Caki2 (cell line): ENCODE results near the gene CHML. TPM values are rescaled to one million over a fixed set of nuclear protein-coding genes. Genes with fewer than 3 reads are reported as not detected.

Experiments
- DNase-seq: peaks from one replicate; pipeline ENCODE4 v3.0.0-alpha.2; 2015; ENCODE audit warnings: low read depth
- in situ Hi-C: cut with HindIII; loops from 2 replicates; pipeline ENCODE4 v1.10.0; 2016; ENCODE audit warnings: low sequenced_read_pairs, low pct_unique_long_range_greater_than_20kb, mixed read lengths
- total RNA-seq: library from RNA; depleted of rRNA; stranded (reverse); fragments of >200 nt; shearing (Covaris generic); gene quantifications from 2 replicates; pipeline ENCODE4 v1.2.3, GENCODE V29; 2014; ENCODE audit warnings: low replicate concordance; rRNA removed

The CHML gene
- total RNA-seq, 1 experiment from 2014 or later = 9.3 TPM

GRCh38 chr1:241607497-241607896 lies 32.7 kb downstream of the CHML start:
- no peak for DNase-seq
- in situ Hi-C loops = no loop called here

GRCh38 chr1:241606544-241606943 lies 33.6 kb downstream of the CHML start:
- peak; percentile 67 for DNase-seq
- in situ Hi-C loops = no loop called here

- in situ Hi-C loops = no loop called here
- peak; percentile 69 for DNase-seq
These were observed 34.9 kb downstream of the CHML start for GRCh38 chr1:241605146-241605805.

GRCh38 chr1:241603731-241604245 lies 36.4 kb downstream of the CHML start:
- in situ Hi-C loops = no loop called here
- peak; percentile 77 for DNase-seq

GRCh38 chr1:241600496-241600901 lies 39.7 kb downstream of the CHML start:
- in situ Hi-C loops = no loop called here

GRCh38 chr1:241598249-241598648 lies 41.9 kb downstream of the CHML start:
- peak; percentile 44 for DNase-seq
- in situ Hi-C loops = no loop called here

More at GRCh38 chr1:241600496-241600901, 39.7 kb downstream of the CHML start:
- DNase-seq = peak; percentile 79

- in situ Hi-C loops = no loop called here
- peak; percentile 68 for DNase-seq
These were observed 43.5 kb downstream of the CHML start for GRCh38 chr1:241596633-241597032.

GRCh38 chr1:241593186-241593585 lies 47.0 kb downstream of the CHML start:
- in situ Hi-C loops = no loop called here
- DNase-seq = no peak

GRCh38 chr1:241592273-241592958 lies 47.8 kb downstream of the CHML start:
- in situ Hi-C loops = no loop called here
- peak; percentile 67 for DNase-seq

GRCh38 chr1:241591736-241592135 lies 48.4 kb downstream of the CHML start:
- in situ Hi-C loops = no loop called here
- no peak for DNase-seq

- in situ Hi-C loops = no loop called here
- peak; percentile 82 for DNase-seq
These were observed 48.9 kb downstream of the CHML start for GRCh38 chr1:241591317-241591716.

GRCh38 chr1:241590719-241591118 lies 49.5 kb downstream of the CHML start:
- no peak for DNase-seq
- in situ Hi-C loops = no loop called here

Other genes with a start within 250 kb of the CHML start
- 121 and 129 TPM in 2 replicates for gene FH, start 120.6 kb downstream of the CHML start, total RNA-seq
- gene KMO, start 108.0 kb downstream of the CHML start, total RNA-seq = 2.6 and 18.2 TPM in 2 replicates
- gene OPN3, start within 50 bp of the CHML start, total RNA-seq = 82.9 and 106 TPM in 2 replicates
- gene WDR64, start 11.9 kb upstream of the CHML start, total RNA-seq = not detected in 2 replicates
- gene EXO1, start 207.8 kb upstream of the CHML start, total RNA-seq = 30.5 and 32.4 TPM in 2 replicates